Measurements from ENCODE around the gene CHURC1.
A peak's percentile ranks its signal among the peaks of the same experiment; 100 is the strongest.

GRCh38 chr14:64878837-64879634, 35.2 kb upstream of the CHURC1 start:
- TF ChIP-seq POLR2A (IDR thresholded peaks at IDR 0.05; ENCODE audit: control extremely low read depth in 1 of 2, low read depth in 2 of 2, low read length in 2 of 2) (no peak), RAD21 (IDR thresholded peaks at IDR 0.05 in 1 of 2, conservative IDR thresholded peaks at IDR 0.05 in 1 of 2; ENCODE audit: low read depth in 2 of 2, low read length in 2 of 2) (no peak), PHF8 (conservative IDR thresholded peaks at IDR 0.05; ENCODE audit: low read depth, low read length) (no peak), KDM5A (IDR thresholded peaks at IDR 0.05; ENCODE audit: low read length) (no peak), KDM1A (IDR thresholded peaks at IDR 0.05; ENCODE audit: borderline replicate concordance, low read length) (no peak), CEBPB (IDR thresholded peaks at IDR 0.05; ENCODE audit: low read depth, low read length) (no peak), CTCF (IDR thresholded peaks at IDR 0.05; ENCODE audit: control extremely low read depth in 1 of 3, insufficient read depth in 1 of 3, low read depth in 1 of 3, low read length in 3 of 3) (no peak), SUZ12 (IDR thresholded peaks at IDR 0.05; ENCODE audit: low read length) (peak; percentile 61), TAF1 (IDR thresholded peaks at IDR 0.05; ENCODE audit: low read depth, low read length) (no peak), POLR2AphosphoS5 (IDR thresholded peaks at IDR 0.05; ENCODE audit: low read depth, low read length) (no peak), EP300 (IDR thresholded peaks at IDR 0.05; ENCODE audit: borderline replicate concordance in 1 of 2, low read depth in 2 of 2, low read length in 2 of 2) (no peak), CTBP2 (IDR thresholded peaks at IDR 0.05; ENCODE audit: borderline replicate concordance, insufficient read depth, insufficient read length, low read length) (no peak), MAX (IDR thresholded peaks at IDR 0.05) (no peak), GABPA (IDR thresholded peaks at IDR 0.05; ENCODE audit: borderline replicate concordance, insufficient read depth, low read length) (no peak)
